OCI-LY1 (cell line): Measurements from ENCODE around the gene CSK.
"Not testable (repeated sequence)": the region's sequence is repeated elsewhere in the genome, so short reads cannot be mapped to it uniquely, and the experiment has no call there.

Experiments used
- H2AFZ ChIP-seq: fragments of 200-600 bp; sonication (generic), shearing (Covaris generic); 2 replicates; pipeline ENCODE4 v1.6.0; 2014; ENCODE audit warnings: antibody characterized with exemption, mild to moderate bottlenecking, low read length
- H3F3A ChIP-seq: fragments of 200-600 bp; sonication (generic), shearing (Covaris generic); 2 replicates; pipeline ENCODE4 v1.6.0; 2014; ENCODE audit warnings: mild to moderate bottlenecking, antibody characterized with exemption, low read length, moderate library complexity; ENCODE audit not compliant: insufficient read depth
- H3K27ac ChIP-seq: fragments of 200-600 bp; sonication (generic); 2 replicates; pipeline ENCODE4 v1.5.1; 2014; ENCODE audit warnings: low read length, mixed run types, mild to moderate bottlenecking, low read depth; ENCODE audit not compliant: poor library complexity, severe bottlenecking
- H3K27me3 ChIP-seq: fragments of 200-600 bp; sonication (generic); 2 replicates; pipeline ENCODE4 v1.6.0; 2014; ENCODE audit warnings: antibody characterized with exemption, mild to moderate bottlenecking, low read length, moderate library complexity; ENCODE audit not compliant: insufficient read depth
- H3K36me3 ChIP-seq: fragments of 200-600 bp; sonication (generic); 2 replicates; pipeline ENCODE4 v1.6.1; 2014; ENCODE audit warnings: mild to moderate bottlenecking, antibody characterized with exemption, low read length, moderate library complexity, mixed read lengths; ENCODE audit not compliant: insufficient read depth
- H3K4me1 ChIP-seq: fragments of 200-600 bp; sonication (generic); 2 replicates; pipeline ENCODE4 v1.5.1; 2014; ENCODE audit warnings: mild to moderate bottlenecking, low read length, moderate library complexity; ENCODE audit not compliant: insufficient read depth, severe bottlenecking
- H3K4me2 ChIP-seq: fragments of 200-600 bp; sonication (generic), shearing (Covaris generic); 2 replicates; pipeline ENCODE4 v1.6.1; 2014; ENCODE audit warnings: low read length
- H3K4me3 ChIP-seq: fragments of 200-600 bp; sonication (generic); 2 replicates; pipeline ENCODE4 v1.5.1; 2014; ENCODE audit warnings: low read length, low read depth, mild to moderate bottlenecking, mixed read lengths; ENCODE audit not compliant: poor library complexity, severe bottlenecking
- H3K79me2 ChIP-seq: fragments of 200-600 bp; shearing (Covaris generic); 2 replicates; pipeline ENCODE4 v1.6.1; 2016; ENCODE audit warnings: mixed run types, low read length, mixed read lengths; ENCODE audit not compliant: insufficient read depth
- H3K9ac ChIP-seq: fragments of 200-600 bp; sonication (generic), shearing (Covaris generic); 2 replicates; pipeline ENCODE4 v1.6.1; 2014; ENCODE audit warnings: mild to moderate bottlenecking, low read length, mixed read lengths
- H3K9me2 ChIP-seq: fragments of 200-600 bp; sonication (generic), shearing (Covaris generic); 2 replicates; pipeline ENCODE4 v1.6.1; 2014; ENCODE audit warnings: low read depth, mild to moderate bottlenecking, low read length, mixed read lengths
- H3K9me3 ChIP-seq: fragments of 200-600 bp; shearing (Covaris generic); 2 replicates; pipeline ENCODE4 v1.6.1; 2014; ENCODE audit warnings: low read length, mixed read lengths
- H4K20me1 ChIP-seq: fragments of 200-600 bp; sonication (generic), shearing (Covaris generic); 2 replicates; pipeline ENCODE4 v1.6.0; 2016; ENCODE audit warnings: mild to moderate bottlenecking, low read length; ENCODE audit not compliant: insufficient read depth
- EZH2 ChIP-seq: fragments of 200-600 bp; sonication (generic), shearing (Covaris generic); IDR thresholded peaks from 2 replicates; pipeline ENCODE4 v1.8.0; 2017; ENCODE audit warnings: borderline replicate concordance, mixed run types, mild to moderate bottlenecking, antibody characterized with exemption, low read length, moderate library complexity, mixed read lengths
- TF ChIP-seq, protein P1 (sequence below): fragments of 200-600 bp; sonication (generic), shearing (Covaris generic); IDR thresholded peaks from 2 replicates; pipeline ENCODE4 v1.5.1; 2017; ENCODE audit warnings: mild to moderate bottlenecking, antibody characterized with exemption, low read length, moderate library complexity, mixed read lengths

The CSK gene

DNA sequence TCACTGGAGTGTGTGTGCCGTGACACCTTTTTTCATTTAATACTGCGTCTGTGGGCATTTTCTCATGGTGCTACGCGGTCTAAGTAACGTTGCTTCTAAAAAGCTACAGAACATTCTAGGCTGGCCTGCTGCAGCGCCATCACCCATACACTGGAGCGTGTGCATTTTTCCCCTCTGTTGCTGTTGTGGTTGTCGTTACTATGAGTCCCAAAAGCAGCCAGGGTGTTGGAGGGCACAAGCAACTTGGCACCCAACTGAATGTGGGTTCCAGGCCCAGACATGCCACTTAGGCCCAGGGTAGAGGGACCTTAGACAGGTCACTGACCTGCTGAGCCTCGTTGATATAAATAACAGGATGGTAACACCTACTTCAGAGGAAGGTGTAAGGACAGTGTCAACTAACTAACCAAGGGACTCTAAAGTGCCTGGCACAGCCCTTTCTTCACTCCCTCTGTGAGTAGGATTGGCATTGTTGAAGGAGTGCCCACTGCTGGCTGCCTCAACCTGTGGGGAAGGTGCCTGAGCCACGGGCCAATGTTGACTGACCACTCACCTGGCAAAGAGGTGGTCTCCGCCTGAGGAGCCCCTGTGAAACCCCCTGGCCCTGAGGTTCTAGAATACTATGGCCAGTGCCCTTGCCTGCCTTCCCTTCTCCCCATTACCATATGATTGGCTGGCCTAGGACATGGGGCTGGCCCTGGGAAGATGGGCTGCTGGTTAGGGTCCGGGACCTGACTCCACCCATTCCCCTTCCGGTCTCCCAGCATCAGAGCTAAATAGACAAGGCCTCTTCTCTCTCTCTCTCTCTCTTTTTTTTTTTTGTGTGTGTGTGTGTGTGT lies 3.5 kb downstream of the CSK start:
- peak overlapping the region; percentile 99 for H3K9ac ChIP-seq
- no peak overlapping the region for H2AFZ ChIP-seq
- H3K36me3 ChIP-seq: peaks cover 51% of the 10 kb centered on the region; the same call in 1 of the 2 replicates
- H3K9me3 ChIP-seq: no peaks in the 10 kb centered on the region
- no peaks in the 10 kb centered on the region for H3K9me2 ChIP-seq
- peak overlapping the region; percentile 97 for H3K4me2 ChIP-seq
- H3K4me1 ChIP-seq: peaks cover 88% of the 10 kb centered on the region
- H3K4me3 ChIP-seq: peak overlapping the region; percentile 97
- peaks cover 24% of the 10 kb centered on the region for H3F3A ChIP-seq
- no peaks in the 10 kb centered on the region for H3K27me3 ChIP-seq
- H4K20me1 ChIP-seq: no peaks in the 10 kb centered on the region
- TF ChIP-seq EZH2: no peak
- TF ChIP-seq, protein P1, sequence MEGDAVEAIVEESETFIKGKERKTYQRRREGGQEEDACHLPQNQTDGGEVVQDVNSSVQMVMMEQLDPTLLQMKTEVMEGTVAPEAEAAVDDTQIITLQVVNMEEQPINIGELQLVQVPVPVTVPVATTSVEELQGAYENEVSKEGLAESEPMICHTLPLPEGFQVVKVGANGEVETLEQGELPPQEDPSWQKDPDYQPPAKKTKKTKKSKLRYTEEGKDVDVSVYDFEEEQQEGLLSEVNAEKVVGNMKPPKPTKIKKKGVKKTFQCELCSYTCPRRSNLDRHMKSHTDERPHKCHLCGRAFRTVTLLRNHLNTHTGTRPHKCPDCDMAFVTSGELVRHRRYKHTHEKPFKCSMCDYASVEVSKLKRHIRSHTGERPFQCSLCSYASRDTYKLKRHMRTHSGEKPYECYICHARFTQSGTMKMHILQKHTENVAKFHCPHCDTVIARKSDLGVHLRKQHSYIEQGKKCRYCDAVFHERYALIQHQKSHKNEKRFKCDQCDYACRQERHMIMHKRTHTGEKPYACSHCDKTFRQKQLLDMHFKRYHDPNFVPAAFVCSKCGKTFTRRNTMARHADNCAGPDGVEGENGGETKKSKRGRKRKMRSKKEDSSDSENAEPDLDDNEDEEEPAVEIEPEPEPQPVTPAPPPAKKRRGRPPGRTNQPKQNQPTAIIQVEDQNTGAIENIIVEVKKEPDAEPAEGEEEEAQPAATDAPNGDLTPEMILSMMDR: peak; percentile 6; the same call in 1 of the 2 replicates
- H3K27ac ChIP-seq: peak overlapping the region; percentile 99
- H3K79me2 ChIP-seq: peaks cover 31% of the 10 kb centered on the region

DNA sequence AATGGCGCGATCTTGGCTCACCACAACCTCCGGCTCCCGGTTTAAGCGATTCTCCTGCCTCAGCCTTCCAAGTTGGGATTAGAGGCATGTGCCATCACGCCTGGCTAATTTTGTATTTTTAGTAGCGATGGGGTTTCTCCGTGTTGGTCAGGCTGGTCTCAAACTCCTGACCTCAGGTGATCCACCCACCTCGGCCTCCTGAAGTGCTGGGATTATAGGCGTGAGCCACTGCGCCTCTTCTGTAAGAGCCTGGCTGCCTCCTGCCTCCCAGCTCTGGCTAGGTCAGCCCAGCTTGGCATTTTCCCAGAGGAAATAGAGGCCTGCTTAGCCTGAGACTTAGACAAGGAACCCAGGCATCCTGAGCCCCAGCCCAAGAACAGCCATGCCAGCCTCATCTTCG lies 4.2 kb downstream of the CSK start:
- not testable (repeated sequence) for H4K20me1 ChIP-seq
- H3F3A ChIP-seq: peaks cover 24% of the 10 kb centered on the region
- peaks cover 38% of the 10 kb centered on the region for H3K79me2 ChIP-seq

DNA sequence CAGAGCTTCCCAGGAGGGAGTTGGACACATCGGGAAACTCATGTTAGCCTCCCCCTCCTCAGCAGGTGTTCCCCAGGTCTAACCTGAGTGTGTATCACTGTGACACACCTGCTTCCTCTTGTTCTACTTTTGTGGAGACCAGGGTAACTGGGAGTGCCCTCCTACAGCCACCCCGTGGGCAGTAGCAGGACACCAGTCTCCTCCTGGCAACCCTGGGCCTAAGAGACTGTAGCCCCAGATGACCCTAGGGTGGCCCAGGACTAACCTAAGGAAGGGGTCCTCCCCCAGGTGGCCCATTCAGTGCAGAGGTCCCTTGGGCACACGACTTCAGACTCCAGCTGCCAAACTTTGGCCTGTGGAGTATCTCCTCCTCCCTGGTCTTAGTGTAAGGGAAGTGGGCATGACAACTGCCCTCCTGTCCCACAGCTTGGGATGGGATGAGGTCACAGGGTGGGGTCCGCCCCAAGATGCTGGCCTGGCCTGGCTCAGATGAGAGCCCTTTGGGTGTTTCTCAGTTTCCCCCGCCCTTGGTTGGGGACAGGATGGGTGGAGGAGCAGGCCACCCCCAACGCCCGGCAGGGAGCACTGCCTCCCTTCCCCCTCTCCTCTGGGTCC lies 4.8 kb downstream of the CSK start:
- H3K9me2 ChIP-seq: no peaks in the 10 kb centered on the region
- H3K36me3 ChIP-seq: peaks cover 61% of the 10 kb centered on the region; the same call in 1 of the 2 replicates
- TF ChIP-seq EZH2: no peak
- TF ChIP-seq, protein P1: no peak
- H3F3A ChIP-seq: peaks cover 24% of the 10 kb centered on the region
- peak overlapping the region; percentile 60 for H3K9ac ChIP-seq
- no peaks in the 10 kb centered on the region for H3K27me3 ChIP-seq
- peaks cover 43% of the 10 kb centered on the region for H3K79me2 ChIP-seq
- H3K27ac ChIP-seq: peak overlapping the region; percentile 99
- H3K4me3 ChIP-seq: peak overlapping the region; percentile 97
- no peaks in the 10 kb centered on the region for H3K9me3 ChIP-seq
- H2AFZ ChIP-seq: no peak overlapping the region
- peaks cover 88% of the 10 kb centered on the region for H3K4me1 ChIP-seq
- H3K4me2 ChIP-seq: peak overlapping the region; percentile 97
- H4K20me1 ChIP-seq: no peaks in the 10 kb centered on the region

More for the DNA sequence above, 4.2 kb downstream of the CSK start:
- peak overlapping the region; percentile 97 for H3K4me3 ChIP-seq
- peaks cover 56% of the 10 kb centered on the region; the same call in 1 of the 2 replicates for H3K36me3 ChIP-seq
- H3K4me1 ChIP-seq: peaks cover 88% of the 10 kb centered on the region
- peak overlapping the region; percentile 99 for H3K27ac ChIP-seq
- H3K4me2 ChIP-seq: peak overlapping the region; percentile 97
- peak overlapping the region; percentile 60 for H3K9ac ChIP-seq
- H3K9me2 ChIP-seq, H3K27me3 ChIP-seq, H2AFZ ChIP-seq, H3K9me3 ChIP-seq: not testable (repeated sequence)
